Transverse colon (tissue), 4 donors: ENCODE measurements around the gene FBXL2.

Experiments used
- CTCF ChIP-seq, 5 experiments: fragments of 200-600 bp in 3 of 5; fragments of 450-650 bp in 2 of 5; sonication (generic) in 3 of 5; IDR thresholded peaks; 1 replicate in 2 of 5; 2 replicates in 3 of 5; pipeline ENCODE4 v1.5.1; 2016 to 2017; ENCODE audit warnings: antibody characterized with exemption in 5 of 5, inconsistent platforms in 3 of 5, mild to moderate bottlenecking in 2 of 5, moderate library complexity in 1 of 5
- EP300 ChIP-seq: sonication (generic); formaldehyde crosslinking; IDR thresholded peaks from one replicate; pipeline ENCODE4 v1.6.1; 2017; ENCODE audit warnings: antibody characterized with exemption, low read depth
- POLR2A ChIP-seq: fragments of 450-650 bp; IDR thresholded peaks from one replicate; pipeline ENCODE4 v1.6.1; 2016; ENCODE audit warnings: antibody characterized with exemption, mild to moderate bottlenecking, moderate library complexity
- POLR2AphosphoS5 ChIP-seq, 3 donors: sonication (generic); formaldehyde crosslinking; IDR thresholded peaks; one replicate each; pipeline ENCODE4 v1.6.1; 2016; ENCODE audit warnings: antibody characterized with exemption in 3 of 3

DNA sequence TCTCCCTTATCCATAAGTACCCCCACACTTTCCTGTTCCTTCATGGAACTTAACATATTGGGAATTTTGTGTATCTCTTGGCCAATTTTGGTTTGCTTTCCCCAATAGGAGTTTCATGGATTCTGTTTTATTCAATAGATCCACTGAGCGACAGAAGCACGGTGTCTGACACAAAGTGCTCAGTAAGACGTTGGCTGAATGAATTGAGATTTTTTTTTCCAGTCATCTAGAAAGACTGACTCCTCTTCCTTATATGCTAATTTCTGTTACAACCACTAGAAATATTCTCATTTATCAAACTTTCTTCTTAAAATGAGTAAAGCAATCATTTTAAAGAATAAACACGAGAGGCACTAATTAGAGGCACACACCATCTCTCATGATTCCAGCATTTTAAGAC, 114.9 kb downstream of the FBXL2 start:
- TF ChIP-seq CTCF (IDR thresholded peaks at IDR 0.05) (no peak), POLR2A (no peak), POLR2AphosphoS5 (IDR thresholded peaks at IDR 0.05) (no peak), EP300 (no peak)
